CD4-positive, alpha-beta T cell (primary cell): Measurements from ENCODE around the gene PALM. TPM values are rescaled to one million over a fixed set of nuclear protein-coding genes. Genes with fewer than 3 reads are reported as not detected.

ENCODE experiments used
- ATAC-seq: fragments of 200-7000 bp; cut with Tn5 transposase; one replicate; pipeline ENCODE4 v1.10.0; 2022; ENCODE audit warnings: mild to moderate bottlenecking; ENCODE audit not compliant: poor library complexity
- CTCF ChIA-PET: fragments of 350-600 bp; sonication (Branson Sonifier 250); formaldehyde crosslinking; loops from one replicate; lab custom pipeline; 2021; ENCODE audit warnings: antibody characterized with exemption, inconsistent platforms; lab: Charles Lee
- POLR2A ChIA-PET: fragments of 350-600 bp; sonication (Branson Sonifier 250); formaldehyde crosslinking; loops from one replicate; lab custom pipeline; 2021; ENCODE audit warnings: antibody characterized with exemption, inconsistent platforms; lab: Charles Lee
- DNase-seq, 14 experiments: peaks; one replicate each; pipeline ENCODE4 v3.0.0-alpha.2; 2013 to 2020; ENCODE audit warnings: mixed read lengths in 2 of 14
- H3K27ac ChIP-seq, 2 donors: one replicate each; pipeline versions ENCODE4 v1.5.1 to v1.7.0; 2013; ENCODE audit warnings: low read length in 2 of 2, low read depth in 1 of 2, mild to moderate bottlenecking in 1 of 2
- H3K27me3 ChIP-seq, 2 experiments: 1 replicate in 1 of 2; 2 replicates in 1 of 2; pipeline versions ENCODE4 v1.6.1 to v1.7.0; 2013; ENCODE audit warnings: low read length in 2 of 2, control low read depth in 1 of 2, mild to moderate bottlenecking in 1 of 2, moderate library complexity in 1 of 2; ENCODE audit not compliant: insufficient read depth in 2 of 2, control insufficient read depth in 1 of 2
- H3K36me3 ChIP-seq: one replicate; pipeline ENCODE4 v1.6.1; 2013; ENCODE audit warnings: low read length, control low read depth; ENCODE audit not compliant: insufficient read depth
- H3K4me1 ChIP-seq: one replicate; pipeline ENCODE4 v1.6.1; 2013; ENCODE audit warnings: low read length, control low read depth; ENCODE audit not compliant: insufficient read depth
- H3K4me3 ChIP-seq: one replicate; pipeline ENCODE4 v1.5.1; 2013; ENCODE audit warnings: mild to moderate bottlenecking, low read length, moderate library complexity
- H3K9me3 ChIP-seq, 2 experiments: 1 replicate in 1 of 2; 2 replicates in 1 of 2; pipeline versions ENCODE4 v1.6.1 to v1.7.0; 2013; ENCODE audit warnings: low read length in 2 of 2, mild to moderate bottlenecking in 2 of 2, control low read depth in 1 of 2, moderate library complexity in 1 of 2; ENCODE audit not compliant: control insufficient read depth in 1 of 2, insufficient read depth in 1 of 2
- H3K27ac Mint-ChIP-seq: one replicate; pipeline ENCODE4 v1.8.0; 2020; ENCODE audit warnings: mixed read lengths
- H3K27me3 Mint-ChIP-seq: one replicate; pipeline ENCODE4 v1.8.0; 2021; ENCODE audit warnings: mixed read lengths
- H3K36me3 Mint-ChIP-seq: one replicate; pipeline ENCODE4 v1.8.0; 2021; ENCODE audit warnings: low read depth, mixed read lengths
- H3K4me1 Mint-ChIP-seq: one replicate; pipeline ENCODE4 v1.8.0; 2021; ENCODE audit warnings: low read depth, mixed read lengths
- H3K4me3 Mint-ChIP-seq: one replicate; pipeline ENCODE4 v1.8.0; 2020; ENCODE audit warnings: mild to moderate bottlenecking, mixed read lengths
- H3K9me3 Mint-ChIP-seq: one replicate; pipeline ENCODE4 v1.8.0; 2020; ENCODE audit warnings: mixed read lengths
- CTCF ChIP-seq: fragments of 200-600 bp; IDR thresholded peaks from one replicate; pipeline ENCODE4 v1.8.0; 2022; ENCODE audit warnings: antibody characterized with exemption, mild to moderate bottlenecking
- intact Hi-C, 2 experiments: fragments of 100-400 bp; cut with DNase I in 1 of 2; cut with micrococcal nuclease in 1 of 2; formaldehyde crosslinking; loops; one replicate each; pipeline versions ENCODE4 v1.15.1 to v1.9.0; 2023 to 2025; cut with DNase I, micrococcal nuclease
- total RNA-seq, 174 experiments: library from RNA in 2 of 174; stranded (reverse) in 2 of 174; gene quantifications; one replicate each; pipeline ENCODE4 v1.2.3 and lab custom pipeline; 2021 to 2026

PALM gene
- total RNA-seq, 2 experiments from 2014 or later: not detected

- no peak overlapping the region for H3K4me3 ChIP-seq
- H3K36me3 ChIP-seq: no peaks in the 10 kb centered on the region
- Mint-ChIP-seq H3K36me3 (no peaks in the 10 kb centered on the region), H3K27me3 (peaks cover 36% of the 10 kb centered on the region), H3K9me3 (no peaks in the 10 kb centered on the region), H3K4me1 (no peaks in the 10 kb centered on the region), H3K27ac (no peak overlapping the region), H3K4me3 (no peak overlapping the region)
- TF ChIP-seq CTCF: no peak
- peaks cover 3% of the 10 kb centered on the region for H3K4me1 ChIP-seq
- ChIA-PET CTCF (no interaction called here), POLR2A (no interaction called here)
- DNase-seq (no peak), ATAC-seq (no peak)
- no peak overlapping the region for H3K27ac ChIP-seq
- peaks cover 0 to 25% of the 10 kb centered on the region in 2 experiments for H3K9me3 ChIP-seq
- peaks cover 19 to 20% of the 10 kb centered on the region in 2 experiments for H3K27me3 ChIP-seq
- intact Hi-C loops: no loop called here
Measured at GRCh38 chr19:722553-723101, 13.9 kb downstream of the PALM start.

GRCh38 chr19:723247-723646, 14.5 kb downstream of the PALM start:
- Histone ChIP-seq H3K4me3 (no peak overlapping the region), H3K27ac (no peak overlapping the region), H3K27me3 (peaks cover 19 to 20% of the 10 kb centered on the region in 2 experiments), H3K9me3 (peaks cover 0 to 24% of the 10 kb centered on the region in 2 experiments), H3K36me3 (no peaks in the 10 kb centered on the region), H3K4me1 (peaks cover 3% of the 10 kb centered on the region)
- ChIA-PET CTCF (no interaction called here), POLR2A (no interaction called here)
- no peaks in the 10 kb centered on the region for H3K4me1 Mint-ChIP-seq
- TF ChIP-seq CTCF: no peak
- H3K27me3 Mint-ChIP-seq: peaks cover 31% of the 10 kb centered on the region
- intact Hi-C loops: no loop called here
- no peak overlapping the region for H3K4me3 Mint-ChIP-seq
- DNase-seq: no peak
- no peak for ATAC-seq
- H3K9me3 Mint-ChIP-seq: no peaks in the 10 kb centered on the region
- H3K36me3 Mint-ChIP-seq: no peaks in the 10 kb centered on the region
- no peak overlapping the region for H3K27ac Mint-ChIP-seq

GRCh38 chr19:723714-724113, 15.0 kb downstream of the PALM start:
- Histone ChIP-seq H3K27me3 (peaks cover 17% of the 10 kb centered on the region in 2 experiments), H3K9me3 (peaks cover 0 to 20% of the 10 kb centered on the region in 2 experiments), H3K36me3 (no peaks in the 10 kb centered on the region), H3K4me1 (peaks cover 3% of the 10 kb centered on the region), H3K4me3 (no peak overlapping the region), H3K27ac (no peak overlapping the region)
- no peaks in the 10 kb centered on the region for H3K9me3 Mint-ChIP-seq
- ATAC-seq (no peak), DNase-seq (no peak)
- intact Hi-C loops: no loop called here
- no peak overlapping the region for H3K4me3 Mint-ChIP-seq
- POLR2A ChIA-PET: no interaction called here
- H3K36me3 Mint-ChIP-seq: no peaks in the 10 kb centered on the region
- no peaks in the 10 kb centered on the region for H3K4me1 Mint-ChIP-seq
- TF ChIP-seq CTCF: no peak
- CTCF ChIA-PET: no interaction called here
- H3K27ac Mint-ChIP-seq: no peak overlapping the region
- H3K27me3 Mint-ChIP-seq: peaks cover 26% of the 10 kb centered on the region
